Urothelium cell line (cell line): ENCODE measurements around the gene PCDHB7.
"Not testable (repeated sequence)": the region's sequence is repeated elsewhere in the genome, so short reads cannot be mapped to it uniquely, and the experiment has no call there.

Experiments used
- DNase-seq: peaks from one replicate; pipeline ENCODE4 v3.0.0; 2011; ENCODE audit warnings: low spot score, mixed read lengths
- FAIRE-seq: peaks from 2 replicates; lab custom pipeline; 2011; peaks lifted over from hg19 to GRCh38; lab: Jason Lieb, UNC

The PCDHB7 gene

DNA sequence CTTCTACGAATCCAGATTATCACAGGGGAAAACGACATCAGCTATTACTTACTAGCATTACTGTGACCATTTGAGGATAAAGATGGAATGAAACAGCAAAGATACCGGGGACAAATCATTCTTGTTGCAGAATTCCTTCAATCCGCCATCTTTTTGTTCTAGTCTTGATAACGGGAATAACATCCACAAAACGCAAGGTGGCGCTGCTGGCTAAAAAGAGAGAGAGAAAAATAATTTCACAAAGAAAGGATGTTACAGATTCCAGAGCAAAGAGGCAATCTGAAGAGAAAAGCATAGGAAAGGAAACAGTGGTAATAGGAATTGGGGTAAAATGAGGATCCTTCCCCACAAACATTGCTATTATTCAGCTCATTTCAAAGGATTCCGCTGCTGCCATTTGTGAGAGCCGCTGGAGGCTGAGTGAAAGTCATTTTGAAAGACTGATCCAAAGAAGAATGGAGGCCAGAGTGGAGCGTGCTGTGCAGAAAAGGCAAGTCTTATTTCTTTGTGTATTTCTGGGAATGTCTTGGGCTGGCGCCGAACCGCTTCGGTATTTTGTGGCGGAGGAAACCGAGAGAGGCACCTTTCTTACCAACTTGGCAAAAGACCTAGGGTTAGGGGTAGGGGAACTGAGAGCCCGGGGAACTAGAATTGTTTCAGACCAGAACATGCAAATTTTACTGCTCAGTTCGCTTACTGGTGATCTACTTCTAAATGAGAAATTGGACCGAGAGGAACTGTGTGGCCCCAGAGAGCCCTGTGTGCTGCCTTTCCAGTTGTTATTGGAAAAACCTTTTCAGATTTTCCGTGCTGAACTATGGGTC, at the start of gene PCDHB7:
TSS of gene PCDHB7 (plus strand) at position 264 of the 824 bp plus-strand sequence. CDS start at position 456, 192 bp downstream.
- DNase-seq (peak; percentile 10), FAIRE-seq (no peak)

DNA sequence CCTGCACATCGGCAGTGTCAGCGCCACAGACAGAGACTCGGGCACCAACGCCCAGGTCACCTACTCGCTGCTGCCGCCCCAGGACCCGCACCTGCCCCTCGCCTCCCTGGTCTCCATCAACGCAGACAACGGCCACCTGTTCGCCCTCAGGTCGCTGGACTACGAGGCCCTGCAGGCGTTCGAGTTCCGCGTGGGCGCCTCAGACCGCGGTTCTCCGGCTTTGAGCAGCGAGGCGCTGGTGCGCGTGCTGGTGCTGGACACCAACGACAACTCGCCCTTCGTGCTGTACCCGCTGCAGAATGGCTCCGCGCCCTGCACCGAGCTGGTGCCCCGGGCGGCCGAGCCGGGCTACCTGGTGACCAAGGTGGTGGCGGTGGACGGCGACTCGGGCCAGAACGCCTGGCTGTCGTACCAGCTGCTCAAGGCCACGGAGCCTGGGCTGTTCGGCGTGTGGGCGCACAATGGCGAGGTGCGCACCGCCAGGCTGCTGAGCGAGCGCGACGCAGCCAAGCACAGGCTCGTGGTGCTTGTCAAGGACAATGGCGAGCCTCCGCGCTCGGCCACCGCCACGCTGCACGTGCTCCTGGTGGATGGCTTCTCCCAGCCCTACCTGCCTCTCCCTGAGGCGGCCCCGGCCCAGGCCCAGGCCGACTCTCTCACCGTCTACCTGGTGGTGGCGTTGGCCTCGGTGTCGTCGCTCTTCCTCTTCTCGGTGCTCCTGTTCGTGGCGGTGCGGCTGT, 48.9 kb upstream of the PCDHB7 start:
- FAIRE-seq, DNase-seq: not testable (repeated sequence)

DNA sequence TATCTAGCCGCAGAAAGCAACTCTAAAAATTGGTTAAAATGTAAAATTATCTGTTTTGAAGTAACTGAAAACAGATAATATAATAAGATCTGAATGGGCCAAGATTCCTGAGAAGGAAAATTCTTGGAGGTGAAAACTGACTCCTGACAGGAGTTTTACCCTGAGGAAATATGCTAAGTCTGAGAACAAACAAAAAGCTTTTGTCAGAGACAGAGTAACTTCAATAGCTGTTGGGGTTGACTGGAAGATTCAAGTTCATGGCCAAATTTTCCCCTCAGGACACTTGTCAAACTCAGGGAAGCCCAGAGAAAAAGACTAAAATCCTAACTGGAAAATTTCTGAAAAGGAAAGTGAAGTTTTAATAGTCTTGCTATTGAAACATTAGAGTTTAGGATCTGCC, 45.1 kb upstream of the PCDHB7 start:
- no peak for FAIRE-seq
- no peak for DNase-seq

DNA sequence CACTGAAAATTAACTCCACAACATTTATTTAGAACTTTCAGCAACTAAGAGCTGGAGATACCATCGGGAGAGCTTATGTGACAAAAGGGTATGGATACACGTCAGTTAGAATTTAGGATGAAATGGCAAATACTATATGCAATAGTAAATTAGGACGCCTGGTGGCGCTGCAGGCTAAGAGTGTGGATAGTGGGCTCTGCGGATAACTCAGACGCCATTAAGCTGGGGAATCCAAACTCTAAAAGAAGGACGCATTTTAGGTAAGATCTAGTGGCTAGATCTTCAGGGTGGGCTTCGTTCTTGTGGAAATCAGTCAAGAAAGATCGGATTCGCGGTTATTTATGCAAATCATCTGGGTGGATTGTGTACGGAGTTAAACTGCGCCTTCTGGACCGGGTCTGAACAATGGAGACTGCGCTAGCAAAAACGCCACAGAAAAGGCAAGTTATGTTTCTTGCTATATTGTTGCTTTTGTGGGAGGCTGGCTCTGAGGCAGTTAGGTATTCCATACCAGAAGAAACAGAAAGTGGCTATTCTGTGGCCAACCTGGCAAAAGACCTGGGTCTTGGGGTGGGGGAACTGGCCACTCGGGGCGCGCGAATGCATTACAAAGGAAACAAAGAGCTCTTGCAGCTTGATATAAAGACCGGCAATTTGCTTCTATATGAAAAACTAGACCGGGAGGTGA, 37.3 kb upstream of the PCDHB7 start, which contains the start of gene PCDHB5:
TSS of gene PCDHB5 (plus strand) at position 177 of the 688 bp plus-strand sequence. CDS start at position 406, 229 bp downstream.
- DNase-seq (peak; percentile 65), FAIRE-seq (no peak)

DNA sequence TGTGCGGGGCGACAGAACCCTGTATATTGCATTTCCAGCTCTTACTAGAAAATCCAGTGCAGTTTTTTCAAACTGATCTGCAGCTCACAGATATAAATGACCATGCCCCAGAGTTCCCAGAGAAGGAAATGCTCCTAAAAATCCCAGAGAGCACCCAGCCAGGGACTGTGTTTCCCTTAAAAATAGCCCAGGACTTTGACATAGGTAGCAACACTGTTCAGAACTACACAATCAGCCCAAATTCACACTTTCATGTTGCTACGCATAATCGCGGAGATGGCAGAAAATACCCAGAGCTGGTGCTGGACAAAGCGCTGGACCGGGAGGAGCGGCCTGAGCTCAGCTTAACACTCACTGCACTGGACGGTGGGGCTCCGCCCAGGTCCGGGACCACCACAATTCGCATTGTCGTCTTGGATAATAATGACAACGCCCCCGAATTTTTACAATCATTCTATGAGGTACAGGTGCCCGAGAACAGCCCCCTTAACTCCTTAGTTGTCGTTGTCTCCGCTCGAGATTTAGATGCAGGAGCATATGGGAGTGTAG, 36.7 kb upstream of the PCDHB7 start:
- no peak for DNase-seq
- FAIRE-seq = no peak

DNA sequence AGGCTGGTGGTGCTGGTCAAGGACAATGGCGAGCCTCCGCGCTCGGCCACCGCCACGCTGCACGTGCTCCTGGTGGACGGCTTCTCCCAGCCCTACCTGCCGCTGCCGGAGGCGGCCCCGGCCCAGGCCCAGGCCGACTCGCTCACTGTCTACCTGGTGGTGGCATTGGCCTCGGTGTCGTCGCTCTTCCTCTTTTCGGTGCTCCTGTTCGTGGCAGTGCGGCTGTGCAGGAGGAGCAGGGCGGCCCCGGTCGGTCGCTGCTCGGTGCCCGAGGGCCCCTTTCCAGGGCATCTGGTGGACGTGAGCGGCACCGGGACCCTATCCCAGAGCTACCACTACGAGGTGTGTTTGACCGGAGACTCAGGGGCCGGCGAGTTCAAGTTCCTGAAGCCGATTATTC, 35.1 kb upstream of the PCDHB7 start:
- not testable (repeated sequence) for FAIRE-seq, DNase-seq

DNA sequence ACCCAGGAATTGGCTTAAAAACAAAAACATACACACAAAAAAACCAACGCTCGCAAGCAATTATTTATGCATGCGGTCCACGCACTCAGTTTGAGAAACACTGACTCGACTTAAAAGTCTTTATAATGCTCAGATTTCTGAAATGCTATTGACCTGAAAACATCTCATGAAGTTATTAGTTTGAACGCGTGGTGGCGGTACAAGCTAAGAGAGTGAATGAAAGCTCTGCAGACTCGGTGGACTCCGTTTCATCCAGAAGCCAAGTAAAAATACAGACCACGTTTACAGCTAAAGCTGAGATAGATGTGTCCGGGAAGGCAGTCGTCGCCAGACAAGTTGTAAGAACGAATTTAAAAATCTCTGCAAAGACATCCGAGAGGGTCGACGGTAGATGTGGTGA, 22.6 kb upstream of the PCDHB7 start, which contains the start of gene PCDHB6:
TSS of gene PCDHB6 (plus strand) at position 246 of the 400 bp plus-strand sequence. CDS start 201 bp downstream, outside the sequence.
- DNase-seq (peak; percentile 20), FAIRE-seq (no peak)

DNA sequence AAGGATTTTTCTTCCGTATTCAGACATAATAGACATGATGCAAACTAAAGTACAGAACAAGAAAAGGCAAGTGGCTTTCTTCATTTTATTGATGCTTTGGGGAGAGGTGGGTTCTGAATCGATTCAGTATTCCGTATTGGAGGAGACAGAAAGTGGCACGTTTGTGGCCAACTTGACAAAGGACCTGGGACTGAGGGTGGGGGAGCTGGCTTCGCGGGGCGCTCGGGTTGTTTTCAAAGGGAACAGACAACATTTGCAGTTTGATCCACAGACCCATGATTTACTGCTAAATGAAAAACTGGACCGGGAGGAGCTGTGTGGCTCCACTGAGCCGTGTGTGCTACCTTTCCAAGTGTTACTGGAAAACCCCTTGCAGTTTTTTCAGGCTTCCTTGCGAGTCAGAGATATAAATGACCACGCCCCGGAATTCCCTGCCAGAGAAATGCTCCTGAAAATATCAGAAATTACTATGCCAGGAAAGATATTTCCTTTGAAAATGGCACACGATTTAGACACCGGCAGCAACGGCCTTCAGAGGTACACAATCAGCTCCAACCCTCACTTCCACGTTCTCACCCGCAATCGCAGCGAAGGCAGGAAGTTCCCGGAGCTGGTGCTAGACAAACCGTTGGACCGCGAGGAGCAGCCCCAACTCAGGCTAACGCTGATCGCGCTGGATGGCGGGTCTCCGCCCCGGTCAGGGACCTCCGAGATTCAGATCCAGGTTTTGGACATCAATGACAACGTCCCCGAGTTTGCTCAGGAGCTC, 22.0 kb upstream of the PCDHB7 start:
- FAIRE-seq = no peak
- no peak for DNase-seq

DNA sequence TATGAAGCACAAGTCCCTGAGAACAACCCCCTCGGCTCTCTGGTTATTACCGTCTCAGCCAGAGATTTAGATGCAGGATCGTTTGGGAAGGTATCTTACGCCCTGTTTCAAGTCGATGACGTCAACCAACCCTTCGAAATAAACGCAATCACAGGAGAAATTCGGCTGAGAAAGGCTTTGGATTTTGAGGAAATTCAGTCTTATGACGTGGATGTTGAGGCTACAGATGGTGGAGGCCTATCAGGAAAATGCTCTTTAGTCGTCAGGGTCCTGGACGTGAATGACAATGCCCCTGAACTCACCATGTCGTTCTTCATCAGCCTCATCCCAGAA, 21.5 kb upstream of the PCDHB7 start:
- FAIRE-seq = no peak

DNA sequence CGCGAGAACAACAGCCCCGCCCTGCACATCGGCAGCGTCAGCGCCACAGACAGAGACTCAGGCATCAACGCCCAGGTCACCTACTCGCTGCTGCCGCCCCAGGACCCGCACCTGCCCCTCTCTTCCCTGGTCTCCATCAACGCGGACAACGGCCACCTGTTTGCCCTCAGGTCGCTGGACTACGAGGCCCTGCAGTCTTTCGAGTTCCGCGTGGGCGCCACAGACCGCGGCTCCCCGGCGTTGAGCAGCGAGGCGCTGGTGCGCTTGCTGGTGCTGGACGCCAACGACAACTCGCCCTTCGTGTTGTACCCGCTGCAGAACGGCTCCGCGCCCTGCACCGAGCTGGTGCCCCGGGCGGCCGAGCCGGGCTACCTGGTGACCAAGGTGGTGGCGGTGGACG, 20.8 kb upstream of the PCDHB7 start:
- not testable (repeated sequence) for FAIRE-seq, DNase-seq

More for the DNA sequence above, 21.5 kb upstream of the PCDHB7 start:
- DNase-seq = no peak

DNA sequence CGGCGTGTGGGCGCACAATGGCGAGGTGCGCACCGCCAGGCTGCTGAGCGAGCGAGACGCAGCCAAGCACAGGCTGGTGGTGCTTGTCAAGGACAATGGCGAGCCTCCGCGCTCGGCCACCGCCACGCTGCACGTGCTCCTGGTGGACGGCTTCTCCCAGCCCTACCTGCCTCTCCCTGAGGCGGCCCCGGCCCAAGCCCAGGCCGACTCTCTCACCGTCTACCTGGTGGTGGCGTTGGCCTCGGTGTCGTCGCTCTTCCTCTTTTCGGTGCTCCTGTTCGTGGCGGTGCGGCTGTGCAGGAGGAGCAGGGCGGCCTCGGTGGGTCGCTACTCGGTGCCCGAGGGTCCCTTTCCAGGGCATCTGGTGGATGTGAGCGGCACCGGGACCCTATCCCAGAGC, 20.3 kb upstream of the PCDHB7 start:
- not testable (repeated sequence) for DNase-seq

DNA sequence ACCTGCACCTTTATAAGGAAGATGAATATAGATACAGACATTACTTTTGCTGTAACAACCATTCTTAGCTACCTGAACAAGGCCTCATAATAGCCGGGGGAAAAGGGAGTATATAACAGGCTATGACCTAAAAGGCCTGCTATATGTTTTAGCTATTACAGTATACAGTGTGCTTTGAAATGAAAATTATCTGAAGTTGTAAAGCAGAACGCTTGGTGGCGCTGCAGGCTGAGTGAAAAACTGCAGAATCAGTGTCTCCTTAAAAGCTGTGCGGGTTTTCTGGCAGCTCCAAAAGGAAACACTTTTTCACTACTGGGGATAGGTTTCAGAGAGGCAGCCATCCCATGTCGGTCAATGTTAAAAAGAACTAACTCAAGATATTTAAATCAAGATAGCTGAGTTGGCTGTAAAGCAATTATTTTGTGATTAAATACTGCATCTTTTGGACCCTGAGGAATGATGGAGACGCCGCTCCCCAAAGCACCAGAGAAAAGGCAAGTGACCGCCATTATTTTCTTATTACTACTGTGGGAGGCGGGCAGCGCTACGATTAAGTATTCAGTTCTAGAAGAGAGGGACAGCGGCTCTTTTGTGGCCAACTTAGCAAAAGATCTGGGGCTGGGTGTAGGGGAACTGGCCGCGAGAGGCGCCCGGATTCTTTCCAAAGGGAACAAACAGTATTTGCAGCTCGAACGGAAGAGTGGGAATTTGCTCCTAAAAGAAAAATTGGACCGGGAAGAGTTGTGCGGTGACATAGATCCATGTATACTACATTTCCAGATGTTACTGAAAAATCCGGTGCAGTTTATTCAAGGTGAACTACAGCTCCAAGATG, 16.7 kb upstream of the PCDHB7 start:
- DNase-seq (peak; percentile 31), FAIRE-seq (no peak)

More for the DNA sequence above, 20.3 kb upstream of the PCDHB7 start:
- FAIRE-seq = not testable (repeated sequence)

DNA sequence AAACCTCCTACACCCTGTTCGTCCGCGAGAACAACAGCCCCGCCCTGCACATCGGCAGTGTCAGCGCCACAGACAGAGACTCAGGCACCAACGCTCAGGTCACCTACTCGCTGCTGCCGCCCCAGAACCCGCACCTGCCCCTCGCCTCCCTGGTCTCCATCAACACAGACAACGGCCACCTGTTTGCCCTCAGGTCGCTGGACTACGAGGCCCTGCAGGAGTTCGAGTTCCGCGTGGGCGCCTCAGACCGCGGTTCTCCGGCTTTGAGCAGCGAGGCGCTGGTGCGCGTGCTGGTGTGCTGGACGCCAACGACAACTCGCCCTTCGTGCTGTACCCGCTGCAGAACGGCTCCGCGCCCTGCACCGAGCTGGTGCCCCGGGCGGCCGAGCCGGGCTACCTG, 15.1 kb upstream of the PCDHB7 start:
- not testable (repeated sequence) for FAIRE-seq

DNA sequence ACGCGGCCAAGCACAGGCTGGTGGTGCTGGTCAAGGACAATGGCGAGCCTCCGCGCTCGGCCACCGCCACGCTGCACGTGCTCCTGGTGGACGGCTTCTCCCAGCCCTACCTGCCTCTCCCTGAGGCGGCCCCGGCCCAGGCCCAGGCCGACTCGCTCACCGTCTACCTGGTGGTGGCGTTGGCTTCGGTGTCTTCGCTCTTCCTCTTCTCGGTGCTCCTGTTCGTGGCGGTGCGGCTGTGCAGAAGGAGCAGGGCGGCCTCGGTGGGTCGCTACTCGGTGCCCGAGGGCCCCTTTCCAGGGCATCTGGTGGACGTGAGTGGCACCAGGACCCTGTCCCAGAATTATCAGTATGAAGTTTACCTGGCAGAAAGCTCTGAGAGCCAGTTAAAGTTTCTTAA, 14.5 kb upstream of the PCDHB7 start:
- not testable (repeated sequence) for DNase-seq, FAIRE-seq

More for the DNA sequence above, 15.1 kb upstream of the PCDHB7 start:
- DNase-seq = not testable (repeated sequence)

DNA sequence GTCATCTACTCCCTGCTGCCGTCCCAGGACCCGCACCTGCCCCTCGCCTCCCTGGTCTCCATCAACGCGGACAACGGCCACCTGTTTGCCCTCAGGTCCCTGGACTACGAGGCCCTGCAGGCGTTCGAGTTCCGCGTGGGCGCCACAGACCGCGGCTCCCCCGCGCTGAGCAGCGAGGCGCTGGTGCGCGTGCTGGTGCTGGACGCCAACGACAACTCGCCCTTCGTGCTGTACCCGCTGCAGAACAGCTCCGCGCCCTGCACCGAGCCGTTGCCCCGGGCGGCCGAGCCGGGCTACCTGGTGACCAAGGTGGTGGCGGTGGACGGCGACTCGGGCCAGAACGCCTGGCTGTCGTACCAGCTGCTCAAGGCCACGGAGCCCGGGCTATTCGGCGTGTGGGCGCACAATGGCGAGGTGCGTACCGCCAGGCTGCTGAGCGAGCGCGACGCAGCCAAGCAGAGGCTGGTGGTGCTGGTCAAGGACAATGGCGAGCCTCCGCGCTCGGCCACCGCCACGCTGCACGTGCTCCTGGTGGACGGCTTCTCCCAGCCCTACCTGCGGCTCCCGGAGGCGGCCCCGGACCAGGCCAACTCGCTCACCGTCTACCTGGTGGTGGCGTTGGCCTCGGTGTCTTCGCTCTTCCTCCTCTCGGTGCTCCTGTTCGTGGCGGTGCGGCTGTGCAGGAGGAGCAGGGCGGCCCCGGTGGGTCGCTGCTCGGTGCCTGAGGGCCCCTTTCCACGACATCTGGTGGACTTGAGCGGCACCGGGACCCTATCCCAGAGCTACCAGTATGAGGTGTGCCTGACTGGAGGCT, 2.1 kb downstream of the PCDHB7 start:
- not testable (repeated sequence) for FAIRE-seq, DNase-seq

DNA sequence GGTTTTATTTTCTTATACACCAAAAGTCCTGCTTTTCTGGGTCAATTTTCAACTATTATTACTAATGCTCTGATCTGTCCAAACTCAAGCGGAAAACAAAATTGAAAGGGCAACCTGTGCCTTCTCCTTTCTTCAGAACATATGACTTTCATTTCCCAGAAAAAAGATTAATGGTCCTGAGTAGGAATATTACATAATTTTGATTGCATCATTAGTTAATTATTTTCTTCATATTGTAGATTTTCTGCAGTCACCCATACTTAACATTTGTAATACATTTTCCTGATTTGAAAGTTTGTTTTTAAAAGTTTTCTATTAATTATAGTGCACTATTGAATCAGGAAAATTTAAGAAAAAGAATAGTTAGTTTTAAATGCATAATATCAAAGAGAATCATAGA, 3.5 kb downstream of the PCDHB7 start:
- no peak for FAIRE-seq
- no peak for DNase-seq

DNA sequence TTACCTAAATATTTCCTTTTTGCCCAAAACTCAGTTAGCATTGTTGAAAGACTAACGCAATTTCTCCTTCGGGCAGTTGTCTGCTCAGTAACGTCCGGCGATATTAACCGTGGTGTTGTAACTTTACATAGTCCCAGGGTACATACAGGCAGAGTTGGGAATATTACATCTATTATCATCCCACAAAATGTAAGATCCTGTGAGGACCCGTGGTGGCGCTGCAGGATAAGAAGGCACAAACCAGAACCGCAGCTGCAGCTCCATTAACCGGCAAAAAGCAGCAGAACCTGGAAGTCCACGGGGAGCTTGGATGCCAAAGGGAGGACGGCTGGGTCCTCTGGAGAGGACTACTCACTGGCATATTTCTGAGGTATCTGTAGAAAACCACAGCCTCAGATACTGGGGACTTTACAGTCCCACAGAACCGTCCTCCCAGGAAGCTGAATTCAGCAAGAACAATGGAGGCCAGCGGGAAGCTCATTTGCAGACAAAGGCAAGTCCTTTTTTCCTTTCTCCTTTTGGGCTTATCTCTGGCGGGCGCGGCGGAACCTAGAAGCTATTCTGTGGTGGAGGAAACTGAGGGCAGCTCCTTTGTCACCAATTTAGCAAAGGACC, 5.2 kb downstream of the PCDHB7 start, which contains the start of gene PCDHB8:
TSS of gene PCDHB8 (plus strand) at position 214 of the 615 bp plus-strand sequence. CDS start at position 459, 245 bp downstream.
- DNase-seq = peak; percentile 44
- not testable (repeated sequence) for FAIRE-seq
